Gastrocnemius medialis (tissue), 4 donors: Measurements from ENCODE around the gene NPEPPS.
"Not testable (repeated sequence)": the region's sequence is repeated elsewhere in the genome, so short reads cannot be mapped to it uniquely, and the experiment has no call there.

Source experiments
- CTCF ChIP-seq, 5 experiments: fragments of 450-650 bp in 3 of 5; fragments of 200-600 bp in 2 of 5; sonication (generic) in 2 of 5; IDR thresholded peaks in 4 of 5; conservative IDR thresholded peaks in 1 of 5; 1 replicate in 4 of 5; 2 replicates in 1 of 5; pipeline ENCODE4 v1.5.1; 2016 to 2019; ENCODE audit warnings: antibody characterized with exemption in 5 of 5, mild to moderate bottlenecking in 3 of 5, moderate library complexity in 3 of 5
- POLR2A ChIP-seq, 2 donors: fragments of 450-650 bp; IDR thresholded peaks; one replicate each; pipeline ENCODE4 v1.6.1; 2017; ENCODE audit warnings: antibody characterized with exemption in 2 of 2, mild to moderate bottlenecking in 2 of 2, moderate library complexity in 2 of 2

- TF ChIP-seq CTCF (IDR thresholded peaks at IDR 0.05 in 4 of 5, conservative IDR thresholded peaks at IDR 0.05 in 1 of 5); POLR2A (IDR thresholded peaks at IDR 0.05): not testable (repeated sequence)
Measured at GRCh38 chr17:47539085-47539484, 8.2 kb downstream of the NPEPPS start.
